Brain microvascular endothelial cell (primary cell): ENCODE data around the gene SLC25A1.
A peak's percentile ranks its signal among the peaks of the same experiment; 100 is the strongest.

ENCODE experiments used
- DNase-seq: peaks from one replicate; pipeline ENCODE4 v3.0.0-alpha.2; 2020
- H3K27ac ChIP-seq: fragments of 250-450 bp; sonication (Bioruptor Pico); 2 replicates; pipeline ENCODE4 v1.5.1; 2020; ENCODE audit warnings: mild to moderate bottlenecking, moderate library complexity
- H3K27me3 ChIP-seq: fragments of 250-450 bp; sonication (Bioruptor Pico); replicated peaks from 2 replicates; pipeline ENCODE4 v1.5.1; 2020; ENCODE audit warnings: mild to moderate bottlenecking
- H3K36me3 ChIP-seq: fragments of 250-450 bp; sonication (Bioruptor Pico); replicated peaks from 2 replicates; pipeline ENCODE4 v1.5.1; 2020; ENCODE audit warnings: mild to moderate bottlenecking
- H3K4me3 ChIP-seq: 2 replicates; pipeline ENCODE4 v1.5.1; 2011; ENCODE audit warnings: low read depth, mild to moderate bottlenecking, control low read depth, low read length, moderate library complexity
- CTCF ChIP-seq: IDR thresholded peaks from 2 replicates; pipeline ENCODE4 v1.5.1; 2011; ENCODE audit warnings: low read depth, mild to moderate bottlenecking, moderate library complexity, low read length, control low read depth, inconsistent platforms; ENCODE audit errors: missing control alignments
- in situ Hi-C: cut with HindIII; loops from 2 replicates; pipeline ENCODE4 v1.10.0; 2017; ENCODE audit warnings: low sequenced_read_pairs, low pct_ligation_motif_present

Gene SLC25A1

GRCh38 chr22:19149047-19149883, 29.3 kb downstream of the SLC25A1 start:
- no peak for TF ChIP-seq CTCF
- in situ Hi-C loops = no loop called here
- Histone ChIP-seq H3K27ac (no peak overlapping the region), H3K27me3 (peaks cover 58% of the 10 kb centered on the region), H3K36me3 (no peaks in the 10 kb centered on the region), H3K4me3 (no peak overlapping the region)
- no peak for DNase-seq

DNA sequence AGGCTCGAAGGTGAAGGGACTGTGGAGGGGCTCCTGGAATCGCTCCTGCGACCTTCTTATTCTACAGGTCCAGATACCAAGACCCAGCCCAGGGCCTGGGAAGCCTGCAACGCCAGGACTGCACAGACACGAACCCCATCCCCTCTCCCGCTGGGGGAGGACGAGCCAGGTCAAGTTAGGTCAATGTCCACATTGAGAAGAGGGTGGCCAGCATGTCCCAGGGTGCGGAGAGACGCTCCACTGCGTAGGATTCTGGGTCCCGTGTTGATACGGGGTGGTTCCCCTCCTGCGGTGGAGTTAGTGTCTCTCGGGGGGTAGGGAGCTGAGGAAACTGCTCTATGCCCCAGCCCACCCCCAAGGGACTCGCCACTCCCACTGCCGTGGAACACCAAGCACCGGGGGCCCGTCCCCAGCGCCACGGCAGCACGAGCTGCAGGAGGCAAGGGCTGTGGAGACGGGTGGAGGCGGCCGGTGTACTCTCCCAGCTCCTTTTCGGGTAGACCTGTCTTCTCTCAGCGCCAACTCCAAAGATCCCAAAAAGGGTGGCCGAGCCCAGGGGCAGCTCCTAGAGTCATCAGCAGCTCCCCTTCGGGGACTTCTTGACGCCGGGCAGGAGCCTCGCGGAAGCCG, 30.0 kb downstream of the SLC25A1 start:
- in situ Hi-C loops = no loop called here
- H3K4me3 ChIP-seq = no peak overlapping the region

GRCh38 chr22:19147195-19147780, 31.2 kb downstream of the SLC25A1 start:
- peaks cover 5% of the 10 kb centered on the region for H3K36me3 ChIP-seq
- DNase-seq = no peak
- in situ Hi-C loops = no loop called here
- no peak overlapping the region for H3K4me3 ChIP-seq
- no peak overlapping the region for H3K27ac ChIP-seq
- H3K27me3 ChIP-seq = peaks cover 48% of the 10 kb centered on the region
- no peak for TF ChIP-seq CTCF

More for the DNA sequence above, 30.0 kb downstream of the SLC25A1 start:
- H3K27me3 ChIP-seq = peaks cover 56% of the 10 kb centered on the region
- no peak for TF ChIP-seq CTCF
- no peak for DNase-seq
- H3K36me3 ChIP-seq = no peaks in the 10 kb centered on the region
- no peak overlapping the region for H3K27ac ChIP-seq

- DNase-seq = no peak
- no peak overlapping the region for H3K4me3 ChIP-seq
- no peak overlapping the region for H3K27ac ChIP-seq
- in situ Hi-C loops = no loop called here
- H3K27me3 ChIP-seq = peaks cover 39% of the 10 kb centered on the region
- peaks cover 9% of the 10 kb centered on the region for H3K36me3 ChIP-seq
- no peak for TF ChIP-seq CTCF
These were observed 32.1 kb downstream of the SLC25A1 start for GRCh38 chr22:19146215-19146968.

DNA sequence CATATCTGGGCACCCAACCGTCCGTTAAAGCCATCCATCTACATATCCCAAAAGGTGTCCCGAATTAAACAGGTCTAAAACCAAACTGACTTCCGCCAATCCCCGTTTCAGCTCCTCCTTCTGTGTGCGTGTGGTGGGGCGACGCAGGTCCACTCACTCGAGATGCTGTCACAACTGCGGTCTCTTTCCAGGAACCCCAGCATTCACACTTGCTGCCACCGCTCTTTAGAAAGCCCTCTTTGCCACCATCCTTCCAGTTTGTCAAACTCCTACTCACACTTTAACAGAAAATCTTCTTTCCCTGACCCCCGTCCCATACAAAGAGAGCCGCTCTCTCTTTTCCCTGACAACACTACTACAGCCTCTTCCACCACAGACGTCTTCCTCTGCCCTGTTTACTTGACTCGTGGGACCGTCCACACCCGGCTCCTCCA, 34.6 kb downstream of the SLC25A1 start:
- peaks cover 31% of the 10 kb centered on the region for H3K36me3 ChIP-seq
- peak overlapping the region; percentile 88 for H3K4me3 ChIP-seq
- DNase-seq = no peak
- peak overlapping the region; percentile 28 for H3K27ac ChIP-seq
- peaks cover 20% of the 10 kb centered on the region for H3K27me3 ChIP-seq
- in situ Hi-C loops = no loop called here
- TF ChIP-seq CTCF = no peak
